NCI-H345 treated with DMSO at 0.1 percent for 48 hours (cell line): ENCODE measurements around the gene SCYL1.

Source experiments
- DNase-seq: peaks from one replicate; lab custom pipeline; 2025; ENCODE audit not compliant: unreplicated experiment; lab: John Stamatoyannopoulos, UW

Gene SCYL1

DNA sequence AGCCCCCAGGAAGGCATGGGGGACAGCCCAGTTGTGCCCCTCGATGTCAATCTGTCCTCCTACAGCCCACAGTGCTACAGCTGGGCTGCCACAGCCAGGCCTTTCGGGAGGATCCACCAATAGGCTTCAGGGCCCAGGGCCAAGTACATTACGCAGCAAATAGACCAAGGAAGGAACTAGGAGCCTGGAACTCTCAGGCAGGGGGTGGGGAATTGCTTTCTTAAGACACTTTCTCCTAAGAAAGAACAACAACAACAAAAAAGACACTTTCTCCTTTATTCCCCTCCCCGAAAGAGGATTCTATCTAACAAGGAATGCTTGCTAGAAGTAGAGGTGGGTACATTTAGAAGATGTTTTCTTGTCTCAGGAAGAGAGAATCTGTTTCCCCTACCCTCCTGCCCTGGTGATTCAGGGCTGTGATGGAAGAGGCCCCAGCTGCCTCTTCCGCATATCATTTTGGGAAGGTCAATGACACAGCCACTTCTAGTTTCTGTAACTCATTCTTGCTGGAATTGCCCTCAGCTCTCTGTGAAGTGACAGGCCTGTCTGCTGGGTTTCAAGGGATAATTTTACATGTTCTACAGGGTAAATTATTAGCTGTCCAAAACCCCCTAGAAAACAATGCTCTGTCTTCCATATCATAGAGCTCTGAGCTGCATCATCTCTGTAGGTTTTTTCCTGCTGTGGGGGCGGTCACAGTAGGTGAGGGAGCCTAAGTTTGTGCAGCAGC lies 32.1 kb upstream of the SCYL1 start:
- DNase-seq: no peak

DNA sequence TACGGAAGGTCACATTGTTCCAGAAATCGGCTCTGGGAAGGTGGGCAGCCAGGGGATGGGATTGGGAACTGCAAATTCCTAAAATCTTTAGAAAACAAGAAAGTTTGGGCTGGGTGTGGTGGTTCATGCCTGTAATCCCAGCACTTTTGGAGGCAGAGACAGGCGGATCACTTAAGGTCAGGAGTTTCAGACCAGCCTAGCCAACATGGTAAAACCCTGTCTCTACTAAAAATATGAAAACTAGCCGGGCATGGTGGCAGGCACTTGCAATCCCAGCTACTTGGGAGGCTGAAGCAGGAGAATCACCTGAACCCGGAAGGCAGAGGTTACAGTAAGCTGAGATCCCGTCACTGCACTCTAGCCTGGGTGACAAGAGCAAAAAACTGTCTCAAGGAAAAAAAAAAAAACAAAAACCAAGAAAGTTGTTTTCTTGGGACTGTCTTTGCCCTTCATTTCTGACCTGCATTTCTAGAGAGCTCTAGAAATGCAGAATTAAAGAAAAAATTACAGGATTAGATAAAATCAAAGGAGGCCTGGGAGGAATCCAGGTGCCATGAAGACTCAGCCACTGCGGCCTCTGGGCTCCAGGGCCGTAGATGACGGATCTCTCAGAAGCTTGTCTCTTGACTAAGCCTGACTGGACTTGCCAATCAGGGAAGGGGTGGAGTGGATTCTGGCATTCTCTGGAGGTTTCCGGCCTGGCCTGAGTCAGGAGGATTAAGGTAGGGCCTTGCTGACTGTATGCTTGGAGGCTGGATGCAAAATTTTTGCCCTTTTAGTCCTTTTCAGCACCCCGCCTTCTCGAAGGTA lies 31.3 kb upstream of the SCYL1 start:
- DNase-seq: no peak

DNA sequence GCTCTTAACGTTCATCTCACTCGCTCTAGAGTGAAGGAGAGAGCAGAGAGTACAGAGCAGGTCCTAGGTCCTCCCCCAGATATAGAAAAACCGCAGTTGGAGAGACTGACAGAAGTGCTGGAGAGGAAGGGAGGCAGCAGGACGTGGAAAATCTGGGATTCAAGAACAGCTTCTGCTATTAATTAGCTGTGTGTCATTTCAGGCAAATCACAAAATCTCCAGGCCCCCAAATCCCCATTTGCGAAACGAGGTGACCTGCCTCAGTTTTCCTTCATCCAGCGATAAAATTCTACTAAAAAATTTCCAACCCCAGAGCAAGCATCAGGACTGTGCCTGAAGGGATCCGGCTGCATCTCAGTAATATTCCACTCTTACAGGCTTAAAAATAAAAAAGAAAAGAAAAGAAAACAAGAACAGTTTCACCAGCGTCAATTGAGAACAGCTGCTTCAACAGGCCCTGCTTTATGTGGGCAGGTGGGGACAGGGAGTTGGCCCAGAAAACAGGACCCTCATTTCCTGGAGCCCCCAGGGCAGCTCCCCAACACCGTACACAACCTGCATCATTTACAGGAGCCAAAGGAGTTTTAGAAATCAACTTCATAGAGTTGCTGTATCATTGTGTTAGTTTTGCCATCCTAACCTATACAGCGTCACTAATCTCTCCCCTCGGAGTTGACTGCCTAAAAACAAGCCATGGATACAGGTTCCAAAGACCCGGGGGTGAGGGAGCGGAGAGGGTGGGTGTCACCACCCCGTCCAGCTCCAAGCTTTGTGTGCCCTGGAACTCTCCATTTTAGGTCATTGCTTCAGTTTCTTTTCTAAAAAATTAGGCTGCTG lies 28.4 kb upstream of the SCYL1 start:
- DNase-seq: peak; percentile 55

DNA sequence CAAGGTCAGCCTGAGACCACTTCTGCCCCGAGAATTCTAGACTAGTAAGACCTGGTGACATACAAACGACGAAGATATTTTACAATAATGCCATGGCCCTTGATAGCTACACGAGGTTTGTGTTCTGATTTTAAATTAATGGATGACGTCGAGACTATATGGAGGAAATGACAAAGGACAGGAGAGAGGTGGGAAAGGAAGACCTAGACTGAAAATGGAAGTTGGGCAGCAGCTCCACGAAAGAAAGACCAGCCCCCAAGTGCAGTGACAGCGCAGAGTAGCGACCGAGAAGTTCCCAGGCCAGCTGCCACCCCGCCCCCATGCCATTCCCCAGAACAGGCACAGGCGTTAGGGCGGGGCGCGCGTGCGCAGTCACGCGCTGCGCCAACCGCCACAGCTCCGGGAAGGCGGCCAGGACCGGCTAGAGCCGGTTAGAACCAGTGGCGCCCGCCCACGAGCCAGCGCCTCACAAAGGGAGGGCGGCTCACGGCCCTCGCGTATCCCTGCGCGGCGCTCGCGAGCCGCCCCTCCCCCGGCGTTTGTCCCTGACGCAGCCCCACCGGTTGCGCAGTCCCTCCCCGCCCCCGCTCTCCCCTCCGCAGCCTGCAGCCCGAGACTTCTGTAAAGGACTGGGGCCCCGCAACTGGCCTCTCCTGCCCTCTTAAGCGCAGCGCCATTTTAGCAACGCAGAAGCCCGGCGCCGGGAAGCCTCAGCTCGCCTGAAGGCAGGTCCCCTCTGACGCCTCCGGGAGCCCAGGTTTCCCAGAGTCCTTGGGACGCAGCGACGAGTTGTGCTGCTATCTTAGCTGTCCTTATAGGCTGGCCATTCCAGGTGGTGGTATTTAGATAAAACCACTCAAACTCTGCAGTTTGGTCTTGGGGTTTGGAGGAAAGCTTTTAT lies 27.5 kb upstream of the SCYL1 start:
- peak; percentile 97 for DNase-seq

DNA sequence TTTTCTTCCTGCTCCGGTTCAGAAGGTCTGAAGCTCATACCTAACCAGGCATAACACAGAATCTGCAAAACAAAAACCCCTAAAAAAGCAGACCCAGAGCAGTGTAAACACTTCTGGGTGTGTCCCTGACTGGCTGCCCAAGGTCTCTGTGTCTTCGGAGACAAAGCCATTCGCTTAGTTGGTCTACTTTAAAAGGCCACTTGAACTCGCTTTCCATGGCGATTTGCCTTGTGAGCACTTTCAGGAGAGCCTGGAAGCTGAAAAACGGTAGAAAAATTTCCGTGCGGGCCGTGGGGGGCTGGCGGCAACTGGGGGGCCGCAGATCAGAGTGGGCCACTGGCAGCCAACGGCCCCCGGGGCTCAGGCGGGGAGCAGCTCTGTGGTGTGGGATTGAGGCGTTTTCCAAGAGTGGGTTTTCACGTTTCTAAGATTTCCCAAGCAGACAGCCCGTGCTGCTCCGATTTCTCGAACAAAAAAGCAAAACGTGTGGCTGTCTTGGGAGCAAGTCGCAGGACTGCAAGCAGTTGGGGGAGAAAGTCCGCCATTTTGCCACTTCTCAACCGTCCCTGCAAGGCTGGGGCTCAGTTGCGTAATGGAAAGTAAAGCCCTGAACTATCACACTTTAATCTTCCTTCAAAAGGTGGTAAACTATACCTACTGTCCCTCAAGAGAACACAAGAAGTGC lies 26.7 kb upstream of the SCYL1 start:
- DNase-seq: peak; percentile 69

DNA sequence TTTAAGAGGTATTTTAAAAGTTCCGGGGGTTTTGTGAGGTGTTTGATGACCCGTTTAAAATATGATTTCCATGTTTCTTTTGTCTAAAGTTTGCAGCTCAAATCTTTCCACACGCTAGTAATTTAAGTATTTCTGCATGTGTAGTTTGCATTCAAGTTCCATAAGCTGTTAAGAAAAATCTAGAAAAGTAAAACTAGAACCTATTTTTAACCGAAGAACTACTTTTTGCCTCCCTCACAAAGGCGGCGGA lies 26.2 kb upstream of the SCYL1 start:
- no peak for DNase-seq

DNA sequence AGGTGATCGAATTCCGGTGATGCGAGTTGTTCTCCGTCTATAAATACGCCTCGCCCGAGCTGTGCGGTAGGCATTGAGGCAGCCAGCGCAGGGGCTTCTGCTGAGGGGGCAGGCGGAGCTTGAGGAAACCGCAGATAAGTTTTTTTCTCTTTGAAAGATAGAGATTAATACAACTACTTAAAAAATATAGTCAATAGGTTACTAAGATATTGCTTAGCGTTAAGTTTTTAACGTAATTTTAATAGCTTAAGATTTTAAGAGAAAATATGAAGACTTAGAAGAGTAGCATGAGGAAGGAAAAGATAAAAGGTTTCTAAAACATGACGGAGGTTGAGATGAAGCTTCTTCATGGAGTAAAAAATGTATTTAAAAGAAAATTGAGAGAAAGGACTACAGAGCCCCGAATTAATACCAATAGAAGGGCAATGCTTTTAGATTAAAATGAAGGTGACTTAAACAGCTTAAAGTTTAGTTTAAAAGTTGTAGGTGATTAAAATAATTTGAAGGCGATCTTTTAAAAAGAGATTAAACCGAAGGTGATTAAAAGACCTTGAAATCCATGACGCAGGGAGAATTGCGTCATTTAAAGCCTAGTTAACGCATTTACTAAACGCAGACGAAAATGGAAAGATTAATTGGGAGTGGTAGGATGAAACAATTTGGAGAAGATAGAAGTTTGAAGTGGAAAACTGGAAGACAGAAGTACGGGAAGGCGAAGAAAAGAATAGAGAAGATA lies 25.7 kb upstream of the SCYL1 start, which contains the start of gene MALAT1:
MALAT1 (plus strand) TSS at position 69 of the 736 bp plus-strand sequence.
- peak; percentile 83 for DNase-seq

DNA sequence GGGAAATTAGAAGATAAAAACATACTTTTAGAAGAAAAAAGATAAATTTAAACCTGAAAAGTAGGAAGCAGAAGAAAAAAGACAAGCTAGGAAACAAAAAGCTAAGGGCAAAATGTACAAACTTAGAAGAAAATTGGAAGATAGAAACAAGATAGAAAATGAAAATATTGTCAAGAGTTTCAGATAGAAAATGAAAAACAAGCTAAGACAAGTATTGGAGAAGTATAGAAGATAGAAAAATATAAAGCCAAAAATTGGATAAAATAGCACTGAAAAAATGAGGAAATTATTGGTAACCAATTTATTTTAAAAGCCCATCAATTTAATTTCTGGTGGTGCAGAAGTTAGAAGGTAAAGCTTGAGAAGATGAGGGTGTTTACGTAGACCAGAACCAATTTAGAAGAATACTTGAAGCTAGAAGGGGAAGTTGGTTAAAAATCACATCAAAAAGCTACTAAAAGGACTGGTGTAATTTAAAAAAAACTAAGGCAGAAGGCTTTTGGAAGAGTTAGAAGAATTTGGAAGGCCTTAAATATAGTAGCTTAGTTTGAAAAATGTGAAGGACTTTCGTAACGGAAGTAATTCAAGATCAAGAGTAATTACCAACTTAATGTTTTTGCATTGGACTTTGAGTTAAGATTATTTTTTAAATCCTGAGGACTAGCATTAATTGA lies 25.0 kb upstream of the SCYL1 start:
- no peak for DNase-seq

DNA sequence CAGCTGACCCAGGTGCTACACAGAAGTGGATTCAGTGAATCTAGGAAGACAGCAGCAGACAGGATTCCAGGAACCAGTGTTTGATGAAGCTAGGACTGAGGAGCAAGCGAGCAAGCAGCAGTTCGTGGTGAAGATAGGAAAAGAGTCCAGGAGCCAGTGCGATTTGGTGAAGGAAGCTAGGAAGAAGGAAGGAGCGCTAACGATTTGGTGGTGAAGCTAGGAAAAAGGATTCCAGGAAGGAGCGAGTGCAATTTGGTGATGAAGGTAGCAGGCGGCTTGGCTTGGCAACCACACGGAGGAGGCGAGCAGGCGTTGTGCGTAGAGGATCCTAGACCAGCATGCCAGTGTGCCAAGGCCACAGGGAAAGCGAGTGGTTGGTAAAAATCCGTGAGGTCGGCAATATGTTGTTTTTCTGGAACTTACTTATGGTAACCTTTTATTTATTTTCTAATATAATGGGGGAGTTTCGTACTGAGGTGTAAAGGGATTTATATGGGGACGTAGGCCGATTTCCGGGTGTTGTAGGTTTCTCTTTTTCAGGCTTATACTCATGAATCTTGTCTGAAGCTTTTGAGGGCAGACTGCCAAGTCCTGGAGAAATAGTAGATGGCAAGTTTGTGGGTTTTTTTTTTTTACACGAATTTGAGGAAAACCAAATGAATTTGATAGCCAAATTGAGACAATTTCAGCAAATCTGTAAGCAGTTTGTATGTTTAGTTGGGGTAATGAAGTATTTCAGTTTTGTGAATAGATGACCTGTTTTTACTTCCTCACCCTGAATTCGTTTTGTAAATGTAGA lies 24.3 kb upstream of the SCYL1 start:
- no peak for DNase-seq

DNA sequence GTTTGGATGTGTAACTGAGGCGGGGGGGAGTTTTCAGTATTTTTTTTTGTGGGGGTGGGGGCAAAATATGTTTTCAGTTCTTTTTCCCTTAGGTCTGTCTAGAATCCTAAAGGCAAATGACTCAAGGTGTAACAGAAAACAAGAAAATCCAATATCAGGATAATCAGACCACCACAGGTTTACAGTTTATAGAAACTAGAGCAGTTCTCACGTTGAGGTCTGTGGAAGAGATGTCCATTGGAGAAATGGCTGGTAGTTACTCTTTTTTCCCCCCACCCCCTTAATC lies 23.8 kb upstream of the SCYL1 start:
- DNase-seq: no peak

DNA sequence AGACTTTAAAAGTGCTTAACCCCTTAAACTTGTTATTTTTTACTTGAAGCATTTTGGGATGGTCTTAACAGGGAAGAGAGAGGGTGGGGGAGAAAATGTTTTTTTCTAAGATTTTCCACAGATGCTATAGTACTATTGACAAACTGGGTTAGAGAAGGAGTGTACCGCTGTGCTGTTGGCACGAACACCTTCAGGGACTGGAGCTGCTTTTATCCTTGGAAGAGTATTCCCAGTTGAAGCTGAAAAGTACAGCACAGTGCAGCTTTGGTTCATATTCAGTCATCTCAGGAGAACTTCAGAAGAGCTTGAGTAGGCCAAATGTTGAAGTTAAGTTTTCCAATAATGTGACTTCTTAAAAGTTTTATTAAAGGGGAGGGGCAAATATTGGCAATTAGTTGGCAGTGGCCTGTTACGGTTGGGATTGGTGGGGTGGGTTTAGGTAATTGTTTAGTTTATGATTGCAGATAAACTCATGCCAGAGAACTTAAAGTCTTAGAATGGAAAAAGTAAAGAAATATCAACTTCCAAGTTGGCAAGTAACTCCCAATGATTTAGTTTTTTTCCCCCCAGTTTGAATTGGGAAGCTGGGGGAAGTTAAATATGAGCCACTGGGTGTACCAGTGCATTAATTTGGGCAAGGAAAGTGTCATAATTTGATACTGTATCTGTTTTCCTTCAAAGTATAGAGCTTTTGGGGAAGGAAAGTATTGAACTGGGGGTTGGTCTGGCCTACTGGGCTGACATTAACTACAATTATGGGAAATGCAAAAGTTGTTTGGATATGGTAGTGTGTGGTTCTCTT lies 23.2 kb upstream of the SCYL1 start:
- DNase-seq: no peak

DNA sequence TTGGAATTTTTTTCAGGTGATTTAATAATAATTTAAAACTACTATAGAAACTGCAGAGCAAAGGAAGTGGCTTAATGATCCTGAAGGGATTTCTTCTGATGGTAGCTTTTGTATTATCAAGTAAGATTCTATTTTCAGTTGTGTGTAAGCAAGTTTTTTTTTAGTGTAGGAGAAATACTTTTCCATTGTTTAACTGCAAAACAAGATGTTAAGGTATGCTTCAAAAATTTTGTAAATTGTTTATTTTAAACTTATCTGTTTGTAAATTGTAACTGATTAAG lies 22.7 kb upstream of the SCYL1 start:
- no peak for DNase-seq

DNA sequence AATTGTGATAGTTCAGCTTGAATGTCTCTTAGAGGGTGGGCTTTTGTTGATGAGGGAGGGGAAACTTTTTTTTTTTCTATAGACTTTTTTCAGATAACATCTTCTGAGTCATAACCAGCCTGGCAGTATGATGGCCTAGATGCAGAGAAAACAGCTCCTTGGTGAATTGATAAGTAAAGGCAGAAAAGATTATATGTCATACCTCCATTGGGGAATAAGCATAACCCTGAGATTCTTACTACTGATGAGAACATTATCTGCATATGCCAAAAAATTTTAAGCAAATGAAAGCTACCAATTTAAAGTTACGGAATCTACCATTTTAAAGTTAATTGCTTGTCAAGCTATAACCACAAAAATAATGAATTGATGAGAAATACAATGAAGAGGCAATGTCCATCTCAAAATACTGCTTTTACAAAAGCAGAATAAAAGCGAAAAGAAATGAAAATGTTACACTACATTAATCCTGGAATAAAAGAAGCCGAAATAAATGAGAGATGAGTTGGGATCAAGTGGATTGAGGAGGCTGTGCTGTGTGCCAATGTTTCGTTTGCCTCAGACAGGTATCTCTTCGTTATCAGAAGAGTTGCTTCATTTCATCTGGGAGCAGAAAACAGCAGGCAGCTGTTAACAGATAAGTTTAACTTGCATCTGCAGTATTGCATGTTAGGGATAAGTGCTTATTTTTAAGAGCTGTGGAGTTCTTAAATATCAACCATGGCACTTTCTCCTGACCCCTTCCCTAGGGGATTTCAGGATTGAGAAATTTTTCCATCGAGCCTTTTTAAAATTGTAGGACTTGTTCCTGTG lies 22.1 kb upstream of the SCYL1 start:
- DNase-seq: no peak

DNA sequence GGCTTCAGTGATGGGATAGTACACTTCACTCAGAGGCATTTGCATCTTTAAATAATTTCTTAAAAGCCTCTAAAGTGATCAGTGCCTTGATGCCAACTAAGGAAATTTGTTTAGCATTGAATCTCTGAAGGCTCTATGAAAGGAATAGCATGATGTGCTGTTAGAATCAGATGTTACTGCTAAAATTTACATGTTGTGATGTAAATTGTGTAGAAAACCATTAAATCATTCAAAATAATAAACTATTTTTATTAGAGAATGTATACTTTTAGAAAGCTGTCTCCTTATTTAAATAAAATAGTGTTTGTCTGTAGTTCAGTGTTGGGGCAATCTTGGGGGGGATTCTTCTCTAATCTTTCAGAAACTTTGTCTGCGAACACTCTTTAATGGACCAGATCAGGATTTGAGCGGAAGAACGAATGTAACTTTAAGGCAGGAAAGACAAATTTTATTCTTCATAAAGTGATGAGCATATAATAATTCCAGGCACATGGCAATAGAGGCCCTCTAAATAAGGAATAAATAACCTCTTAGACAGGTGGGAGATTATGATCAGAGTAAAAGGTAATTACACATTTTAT lies 21.4 kb upstream of the SCYL1 start:
- DNase-seq: no peak

DNA sequence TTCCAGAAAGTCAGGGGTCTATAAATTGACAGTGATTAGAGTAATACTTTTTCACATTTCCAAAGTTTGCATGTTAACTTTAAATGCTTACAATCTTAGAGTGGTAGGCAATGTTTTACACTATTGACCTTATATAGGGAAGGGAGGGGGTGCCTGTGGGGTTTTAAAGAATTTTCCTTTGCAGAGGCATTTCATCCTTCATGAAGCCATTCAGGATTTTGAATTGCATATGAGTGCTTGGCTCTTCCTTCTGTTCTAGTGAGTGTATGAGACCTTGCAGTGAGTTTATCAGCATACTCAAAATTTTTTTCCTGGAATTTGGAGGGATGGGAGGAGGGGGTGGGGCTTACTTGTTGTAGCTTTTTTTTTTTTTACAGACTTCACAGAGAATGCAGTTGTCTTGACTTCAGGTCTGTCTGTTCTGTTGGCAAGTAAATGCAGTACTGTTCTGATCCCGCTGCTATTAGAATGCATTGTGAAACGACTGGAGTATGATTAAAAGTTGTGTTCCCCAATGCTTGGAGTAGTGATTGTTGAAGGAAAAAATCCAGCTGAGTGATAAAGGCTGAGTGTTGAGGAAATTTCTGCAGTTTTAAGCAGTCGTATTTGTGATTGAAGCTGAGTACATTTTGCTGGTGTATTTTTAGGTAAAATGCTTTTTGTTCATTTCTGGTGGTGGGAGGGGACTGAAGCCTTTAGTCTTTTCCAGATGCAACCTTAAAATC lies 20.8 kb upstream of the SCYL1 start:
- DNase-seq: no peak
